K562 (cell line): Measurements from ENCODE around the gene LAPTM5. TPM values are rescaled to one million over a fixed set of nuclear protein-coding genes. Genes with fewer than 3 reads are reported as not detected.

Source experiments
- ATAC-seq: fragments of 200-7000 bp; cut with Tn5 transposase; 3 replicates; pipeline ENCODE4 v1.9.1; 2020; ENCODE audit warnings: moderate library complexity
- BruUV-seq: library from RNA; stranded (reverse); fragments of 400-500 nt; replicated peaks from 2 replicates; lab custom pipeline; 2021; lab: Mats Ljungman, UMichigan
- CTCF ChIA-PET: fragments of 300-600 bp; formaldehyde crosslinking; extraction: SDS; loops from one replicate; lab custom pipeline; 2021; ENCODE audit warnings: low intra/inter-chr PET ratio; lab: Yijun Ruan, JAX
- POLR2A ChIA-PET: fragments of 300-600, 350-650 bp; sonication (Branson Sonifier 250); formaldehyde crosslinking; extraction: SDS; loops from one replicate; lab custom pipeline; 2021; ENCODE audit warnings: antibody characterized with exemption, inconsistent platforms; lab: Yijun Ruan, JAX
- DNase-seq, 4 experiments: peaks; one replicate each; pipeline versions ENCODE4 v3.0.0 to v3.0.0-alpha.2; 2011 to 2018; ENCODE audit warnings: low spot score in 3 of 4, mixed read lengths in 3 of 4; ENCODE audit errors: extremely low read depth in 1 of 4
- FAIRE-seq: peaks from 2 replicates; lab custom pipeline; 2011; peaks lifted over from hg19 to GRCh38; lab: Jason Lieb, UNC
- H2AFZ ChIP-seq: 2 replicates; pipeline ENCODE4 v1.6.0; 2011; ENCODE audit warnings: low read depth, low read length, control low read depth, inconsistent platforms
- H3K27ac ChIP-seq: fragments of 200-600 bp; 3 replicates; pipeline ENCODE4 v1.8.0; 2011; ENCODE audit warnings: low read depth, mild to moderate bottlenecking, control low read depth, inconsistent platforms, low read length, moderate library complexity, mixed read lengths; ENCODE audit errors: extremely low read depth
- H3K27me3 ChIP-seq, 2 experiments: fragments of 300-600 bp in 1 of 2; 2 replicates in 1 of 2; 3 replicates in 1 of 2; pipeline versions ENCODE4 v1.6.0 to v1.8.0; 2011; ENCODE audit warnings: inconsistent platforms in 2 of 2, low read length in 2 of 2, mild to moderate bottlenecking in 1 of 2, mixed read lengths in 1 of 2, moderate library complexity in 1 of 2; ENCODE audit not compliant: control insufficient read depth in 2 of 2, insufficient read depth in 2 of 2
- H3K36me3 ChIP-seq: fragments of 300-600 bp; 3 replicates; pipeline ENCODE4 v1.8.0; 2011; ENCODE audit warnings: mild to moderate bottlenecking, low read length, inconsistent platforms; ENCODE audit not compliant: control insufficient read depth, insufficient read depth
- H3K4me1 ChIP-seq, 2 experiments: fragments of 200-600 bp in 1 of 2; replicated peaks in 1 of 2; 2 replicates in 1 of 2; 3 replicates in 1 of 2; pipeline versions ENCODE4 v1.5.1 to v1.8.0; 2011; ENCODE audit warnings: inconsistent platforms in 2 of 2, low read length in 2 of 2, mild to moderate bottlenecking in 1 of 2, mixed read lengths in 1 of 2, moderate library complexity in 1 of 2; ENCODE audit not compliant: control insufficient read depth in 2 of 2, insufficient read depth in 2 of 2
- H3K4me2 ChIP-seq: 2 replicates; pipeline ENCODE4 v1.6.1; 2011; ENCODE audit warnings: low read length, control low read depth, inconsistent platforms, mixed read lengths; ENCODE audit not compliant: insufficient read depth
- H3K4me3 ChIP-seq: fragments of 200-600 bp; sonication (generic), shearing (Covaris generic); 2 replicates; pipeline ENCODE4 v1.5.1; 2016; ENCODE audit warnings: control low read depth, inconsistent platforms
- H3K79me2 ChIP-seq: fragments of 200-600 bp; 3 replicates; pipeline ENCODE4 v1.8.0; 2011; ENCODE audit warnings: low read length, inconsistent platforms; ENCODE audit not compliant: control insufficient read depth, insufficient read depth
- H3K9ac ChIP-seq, 2 experiments: 2 replicates each; pipeline versions ENCODE4 v1.6.0 to v1.6.1; 2011; ENCODE audit warnings: low read depth in 2 of 2, low read length in 2 of 2, control low read depth in 1 of 2, inconsistent platforms in 1 of 2, mild to moderate bottlenecking in 1 of 2, mixed read lengths in 1 of 2; ENCODE audit not compliant: insufficient read depth in 1 of 2
- H3K9me1 ChIP-seq: one replicate; pipeline ENCODE4 v1.6.0; 2011; ENCODE audit warnings: inconsistent platforms, mild to moderate bottlenecking, low read length, moderate library complexity; ENCODE audit not compliant: control insufficient read depth, insufficient read depth
- H3K9me3 ChIP-seq: replicated peaks from 2 replicates; pipeline ENCODE4 v1.5.1; 2011; ENCODE audit warnings: low read depth, low read length, inconsistent platforms; ENCODE audit not compliant: control insufficient read depth, insufficient read depth
- H4K20me1 ChIP-seq: replicated peaks from 2 replicates; pipeline ENCODE4 v1.6.1; 2011; ENCODE audit warnings: low read length, inconsistent platforms, mixed read lengths; ENCODE audit not compliant: control insufficient read depth, insufficient read depth
- ATF7 ChIP-seq: fragments of 450-650 bp; IDR thresholded peaks from 2 replicates; pipeline ENCODE4 v1.7.1; 2014; ENCODE audit warnings: mild to moderate bottlenecking, moderate library complexity
- BRD4 ChIP-seq: fragments of 200-600 bp; sonication (generic); IDR thresholded peaks from 2 replicates; pipeline ENCODE4 v1.6.1; 2017; ENCODE audit warnings: inconsistent platforms
- HOMEZ ChIP-seq: fragments of 250-450 bp; sonication (Bioruptor Pico); IDR thresholded peaks from 2 replicates; pipeline ENCODE4 v1.4.0; 2020; ENCODE audit warnings: mild to moderate bottlenecking, moderate library complexity
- NR4A1 ChIP-seq, 2 experiments: fragments of 250-450 bp in 1 of 2; fragments of 450-650 bp in 1 of 2; sonication (Bioruptor Pico) in 1 of 2; IDR thresholded peaks; 2 replicates each; pipeline versions ENCODE4 v1.4.0 to v1.6.1; 2016 to 2020; ENCODE audit warnings: mild to moderate bottlenecking in 2 of 2, missing compliant biosample characterization in 1 of 2, missing genetic modification characterization in 1 of 2, moderate library complexity in 1 of 2
- POLR3A ChIP-seq: IDR thresholded peaks from 2 replicates; pipeline ENCODE4 v1.6.1; 2011; ENCODE audit warnings: borderline replicate concordance, mild to moderate bottlenecking, moderate library complexity; ENCODE audit not compliant: insufficient read length, insufficient read depth; ENCODE audit errors: extremely low read depth
- PTTG1 ChIP-seq: fragments of 450-650 bp; IDR thresholded peaks from 2 replicates; pipeline ENCODE4 v1.6.1; 2016; ENCODE audit warnings: low read depth, mild to moderate bottlenecking, missing genetic modification characterization, missing compliant biosample characterization
- SAP30 ChIP-seq: fragments of 200-600 bp; sonication (generic); IDR thresholded peaks from 2 replicates; pipeline ENCODE4 v1.6.1; 2012; ENCODE audit warnings: borderline replicate concordance, low read depth, mild to moderate bottlenecking, moderate library complexity, low read length, control low read depth, inconsistent platforms; ENCODE audit not compliant: insufficient read depth, poor library complexity, severe bottlenecking
- SMAD4 ChIP-seq: fragments of 250-450 bp; sonication (Bioruptor Pico); conservative IDR thresholded peaks from 2 replicates; pipeline ENCODE4 v1.8.0; 2021; ENCODE audit warnings: inconsistent platforms, mild to moderate bottlenecking, moderate library complexity
- TFAP4 ChIP-seq: sonication (generic); formaldehyde crosslinking; IDR thresholded peaks from 2 replicates; pipeline ENCODE4 v1.8.0; 2022; ENCODE audit warnings: missing genetic modification reagents, mild to moderate bottlenecking, moderate library complexity, borderline replicate concordance
- YY1 ChIP-seq, 3 experiments: IDR thresholded peaks; 2 replicates each; pipeline ENCODE4 v1.6.1; 2011; ENCODE audit warnings: low read length in 2 of 3, mild to moderate bottlenecking in 2 of 3, moderate library complexity in 2 of 3, borderline replicate concordance in 1 of 3, control low read depth in 1 of 3, low read depth in 1 of 3; ENCODE audit not compliant: insufficient read depth in 3 of 3, insufficient replicate concordance in 2 of 3, control insufficient read depth in 1 of 3, insufficient read length in 1 of 3; ENCODE audit errors: extremely low read depth in 1 of 3
- ZBTB26 ChIP-seq: fragments of 450-650 bp; formaldehyde crosslinking; IDR thresholded peaks from 2 replicates; pipeline ENCODE4 v1.4.0; 2022; ENCODE audit warnings: missing genetic modification characterization
- ZNF3 ChIP-seq: fragments of 250-450 bp; sonication (Bioruptor Pico); IDR thresholded peaks from 2 replicates; pipeline ENCODE4 v1.5.0; 2021; ENCODE audit warnings: mild to moderate bottlenecking, moderate library complexity
- WGBS: fragments of 100-300 bp; shearing (Covaris generic); methylation state at CpG from one replicate; pipeline ENCODE4 v1.1.6; 2016; ENCODE audit warnings: low coverage, mixed read lengths; ENCODE audit not compliant: insufficient coverage; ENCODE audit errors: missing lambda C conversion rate; 5-methylcytosine and 5-hydroxymethylcytosine counted together
- in situ Hi-C: fragments of 300-500 bp; cut with MboI; formaldehyde crosslinking; loops from 4 replicates; pipeline ENCODE4 v1.15.0; 2018; ENCODE audit warnings: inconsistent platforms, mixed read lengths
- intact Hi-C: fragments of 100-400 bp; cut with micrococcal nuclease; formaldehyde crosslinking; loops from 2 replicates; pipeline ENCODE4 v1.14.2; 2022
- polyA plus RNA-seq, 8 experiments: library from polyadenylated mRNA; depleted of rRNA in 4 of 8; stranded (reverse) in 5 of 8; unstranded in 3 of 8; fragments of >200 nt; fragmentation: Nextera tagmentation in 2 of 8; fragmentation: Illumina TruSeq in 1 of 8; extraction: Ambion mirVana in 2 of 8; extraction: Trizol in 1 of 8; gene quantifications; 2 replicates each; pipeline versions ENCODE4 v1.2.1 to v1.2.3, GENCODE V29; 2011 to 2014; ENCODE audit warnings: inconsistent platforms in 1 of 8, missing spikeins in 1 of 8
- total RNA-seq, 7 experiments: library from RNA; depleted of rRNA in 6 of 7; stranded (reverse); fragments of >200 nt in 6 of 7; fragmentation: Illumina TruSeq in 2 of 7; extraction: Trizol in 2 of 7; gene quantifications; 2 replicates each; pipeline versions ENCODE4 v1.2.1 to v1.2.3, GENCODE V29; 2011 to 2021; ENCODE audit warnings: low replicate concordance in 1 of 7

Gene LAPTM5
- total and polyA plus RNA-seq, 9 of the 15 experiments (the other 6 are each of a cell fraction or from before 2014, with no cell fraction given) = 2.4 to 47.3 (median 20.3) TPM

- TF ChIP-seq ZBTB26 (CRISPR knock-in tag) (no peak), PTTG1 (no peak), ATF7 (no peak)
Observed at GRCh38 chr1:30764939-30765555, 7.5 kb upstream of the LAPTM5 start (continued).

- H3K4me1 ChIP-seq = peaks cover 68 to 85% of the 10 kb centered on the region in 2 experiments
- no peak overlapping the region for H3K4me2 ChIP-seq
- H3K27me3 ChIP-seq = no peaks in the 10 kb centered on the region; a peak in 1 of 5 replicates
- peak overlapping the region; percentile 63 for H2AFZ ChIP-seq
- CTCF ChIA-PET = no interaction called here
- peaks cover 3% of the 10 kb centered on the region; the same call in 1 of the 3 replicates for H3K79me2 ChIP-seq
- 69% methylated on average over 5 of the region's 5 CpGs for WGBS
- no peaks in the 10 kb centered on the region for H3K9me1 ChIP-seq
- no peaks in the 10 kb centered on the region for H3K9me3 ChIP-seq
- intact Hi-C loops (no loop called here), in situ Hi-C loops (no loop called here)
- POLR2A ChIA-PET = no interaction called here
- peak overlapping the region in 1 of 2 experiments; percentile 79; a peak in 2 of 4 replicates for H3K9ac ChIP-seq
- no peak for FAIRE-seq
- BruUV-seq = no TSS peak
- H3K36me3 ChIP-seq = no peaks in the 10 kb centered on the region
- H3K27ac ChIP-seq = peak overlapping the region; percentile 21; the same call in 1 of the 3 replicates
- ATAC-seq = no peak
- H3K4me3 ChIP-seq = no peak overlapping the region
- H4K20me1 ChIP-seq = no peaks in the 10 kb centered on the region
- no peak for DNase-seq
- no peak for TF ChIP-seq NR4A1 (CRISPR knock-in tag; IDR thresholded peaks at IDR 0.05)
- TF ChIP-seq NR4A1 (tag; IDR thresholded peaks at IDR 0.05) = no peak
- TF ChIP-seq HOMEZ (CRISPR knock-in tag) = no peak
- TF ChIP-seq POLR3A = no peak
- TF ChIP-seq SAP30 = no peak
- no peak for TF ChIP-seq BRD4
- no peak for TF ChIP-seq TFAP4 (CRISPR knock-in tag)
- no peak for TF ChIP-seq YY1 (IDR thresholded peaks at IDR 0.05; ENCODE audit: borderline replicate concordance in 1 of 3, control insufficient read depth in 1 of 3, extremely low read depth in 1 of 3, insufficient read depth in 3 of 3, insufficient read length in 1 of 3, insufficient replicate concordance in 2 of 3, low read depth in 1 of 3, low read length in 2 of 3)
- no peak for TF ChIP-seq SMAD4 (CRISPR knock-in tag)
- no peak for TF ChIP-seq ZNF3 (CRISPR knock-in tag)
Observed at GRCh38 chr1:30764396-30764795, 6.8 kb upstream of the LAPTM5 start.
